SK-N-SH (cell line): ENCODE data around the gene KLF2. TPM values are rescaled to one million over a fixed set of nuclear protein-coding genes. Genes with fewer than 3 reads are reported as not detected.

Source experiments
- CTCF ChIA-PET: fragments of 300-600, 350-600 bp; formaldehyde crosslinking; extraction: SDS; loops from one replicate; lab custom pipeline; 2021; lab: Yijun Ruan, JAX
- POLR2A ChIA-PET: fragments of 350-600 bp; sonication (Branson Sonifier 250); formaldehyde crosslinking; extraction: SDS; loops from one replicate; lab custom pipeline; 2020; ENCODE audit warnings: antibody characterized with exemption, inconsistent platforms; lab: Yijun Ruan, JAX
- DNase-seq: peaks from one replicate; pipeline ENCODE4 v3.0.0; 2012
- H2AFZ ChIP-seq: fragments of 200-600 bp; sonication (generic); 2 replicates; pipeline ENCODE4 v1.8.1; 2016; ENCODE audit warnings: antibody characterized with exemption, mild to moderate bottlenecking, low read depth
- H3F3A ChIP-seq: fragments of 200-600 bp; sonication (generic); replicated peaks from 2 replicates; pipeline ENCODE3; 2016; ENCODE audit warnings: antibody characterized with exemption, mild to moderate bottlenecking; ENCODE audit not compliant: insufficient read depth
- H3K27ac ChIP-seq, 2 experiments: fragments of 200-500 bp in 1 of 2; fragments of 200-600 bp in 1 of 2; sonication (Bioruptor generic) in 1 of 2; sonication (generic), shearing (Covaris generic) in 1 of 2; 2 replicates each; pipeline versions ENCODE4 v1.5.1 to v1.6.1; 2014 to 2016; ENCODE audit warnings: low read depth in 2 of 2, inconsistent platforms in 1 of 2, low read length in 1 of 2, mild to moderate bottlenecking in 1 of 2, mixed read lengths in 1 of 2
- H3K27me3 ChIP-seq: fragments of 200-600 bp; sonication (generic), shearing (Covaris generic); 2 replicates; pipeline ENCODE4 v1.6.1; 2016; ENCODE audit warnings: mixed run types; ENCODE audit not compliant: insufficient read depth
- H3K36me3 ChIP-seq, 2 experiments: fragments of 200-500 bp in 1 of 2; fragments of 200-600 bp in 1 of 2; sonication (Bioruptor generic) in 1 of 2; sonication (generic) in 1 of 2; replicated peaks in 1 of 2; 2 replicates each; pipeline versions ENCODE3 to v1.5.1; 2014 to 2016; ENCODE audit warnings: low read length in 1 of 2, mild to moderate bottlenecking in 1 of 2; ENCODE audit not compliant: insufficient read depth in 2 of 2, control insufficient read depth in 1 of 2
- H3K4me1 ChIP-seq, 2 experiments: fragments of 200-500 bp in 1 of 2; fragments of 200-600 bp in 1 of 2; sonication (Bioruptor generic) in 1 of 2; sonication (generic), shearing (Covaris generic) in 1 of 2; 2 replicates each; pipeline versions ENCODE4 v1.5.1 to v1.6.1; 2014 to 2016; ENCODE audit warnings: low read depth in 1 of 2, low read length in 1 of 2, mixed run types in 1 of 2; ENCODE audit not compliant: insufficient read depth in 2 of 2, control insufficient read depth in 1 of 2
- H3K4me2 ChIP-seq: fragments of 200-600 bp; sonication (generic), shearing (Covaris generic); 2 replicates; pipeline ENCODE4 v1.6.1; 2017; ENCODE audit warnings: mixed run types
- H3K4me3 ChIP-seq, 2 experiments: fragments of 200-500 bp in 1 of 2; fragments of 200-600 bp in 1 of 2; sonication (Bioruptor generic) in 1 of 2; sonication (generic), shearing (Covaris generic) in 1 of 2; 2 replicates each; pipeline versions ENCODE4 v1.5.1 to v1.8.1; 2014 to 2016; ENCODE audit warnings: low read depth in 2 of 2, inconsistent platforms in 1 of 2, low read length in 1 of 2, mild to moderate bottlenecking in 1 of 2, mixed read lengths in 1 of 2, moderate library complexity in 1 of 2
- H3K79me2 ChIP-seq: fragments of 200-600 bp; sonication (generic); 2 replicates; pipeline ENCODE4 v1.8.1; 2017; ENCODE audit warnings: mild to moderate bottlenecking; ENCODE audit not compliant: insufficient read depth
- H3K9ac ChIP-seq: fragments of 200-600 bp; sonication (generic); 2 replicates; pipeline ENCODE4 v1.6.1; 2017; ENCODE audit warnings: mixed run types
- H3K9me2 ChIP-seq: fragments of 200-600 bp; sonication (generic); 2 replicates; pipeline ENCODE4 v1.6.1; 2017; ENCODE audit warnings: mixed run types
- H3K9me3 ChIP-seq: fragments of 200-600 bp; sonication (generic); 2 replicates; pipeline ENCODE4 v1.6.1; 2017; ENCODE audit warnings: mixed run types, mild to moderate bottlenecking, moderate library complexity
- H4K20me1 ChIP-seq: fragments of 200-600 bp; sonication (generic); 2 replicates; pipeline ENCODE4 v1.6.1; 2017; ENCODE audit warnings: mild to moderate bottlenecking, mixed run types; ENCODE audit not compliant: insufficient read depth
- ELF1 ChIP-seq: IDR thresholded peaks from 2 replicates; pipeline ENCODE4 v1.4.0; 2012
- EZH2phosphoT487 ChIP-seq: fragments of 200-600 bp; sonication (generic); IDR thresholded peaks from 2 replicates; pipeline ENCODE4 v1.6.1; 2017; ENCODE audit warnings: low read depth, mixed run types, mild to moderate bottlenecking, antibody characterized with exemption, moderate library complexity, borderline replicate concordance
- FOSL2 ChIP-seq: IDR thresholded peaks from 2 replicates; pipeline ENCODE4 v1.4.0; 2012; ENCODE audit warnings: low read depth, mild to moderate bottlenecking, moderate library complexity, borderline replicate concordance
- FOXJ3 ChIP-seq: sonication (generic); formaldehyde crosslinking; IDR thresholded peaks from 2 replicates; pipeline ENCODE4 v1.5.1; 2020; ENCODE audit warnings: mild to moderate bottlenecking, missing genetic modification reagents
- NRF1 ChIP-seq: IDR thresholded peaks from 2 replicates; pipeline ENCODE4 v1.6.1; 2012; ENCODE audit warnings: low read depth, mild to moderate bottlenecking, low read length
- RAD21 ChIP-seq: IDR thresholded peaks from 2 replicates; pipeline ENCODE4 v1.6.1; 2012; ENCODE audit warnings: mild to moderate bottlenecking, low read length
- RFX5 ChIP-seq: IDR thresholded peaks from 2 replicates; pipeline ENCODE4 v1.6.1; 2012; ENCODE audit warnings: mild to moderate bottlenecking, improper control_type of control experiment, low read length
- RXRA ChIP-seq: IDR thresholded peaks from 2 replicates; pipeline ENCODE4 v1.4.0; 2012; ENCODE audit warnings: low read depth, mild to moderate bottlenecking, borderline replicate concordance
- TCF12 ChIP-seq: IDR thresholded peaks from 2 replicates; pipeline ENCODE4 v1.4.0; 2012
- WGBS: methylation state at CpG from one replicate; pipeline ENCODE4 v1.1.6; 2017; ENCODE audit warnings: low lambda C conversion rate; 5-methylcytosine and 5-hydroxymethylcytosine counted together
- polyA plus RNA-seq, 3 experiments: library from polyadenylated mRNA; depleted of rRNA; stranded (reverse); fragments of >200 nt; gene quantifications; 2 replicates each; pipeline ENCODE4 v1.2.3, GENCODE V29; 2012
- TF ChIP-seq, protein P1 (sequence below): IDR thresholded peaks from 2 replicates; pipeline ENCODE4; 2012
- TF ChIP-seq, protein P2 (sequence below): IDR thresholded peaks from 2 replicates; pipeline ENCODE4 v1.4.0; 2012; ENCODE audit warnings: low read depth, borderline replicate concordance

The KLF2 gene
- polyA plus RNA-seq, 1 of the 3 experiments (the other 2 are of a cell fraction): 6.9 TPM

DNA sequence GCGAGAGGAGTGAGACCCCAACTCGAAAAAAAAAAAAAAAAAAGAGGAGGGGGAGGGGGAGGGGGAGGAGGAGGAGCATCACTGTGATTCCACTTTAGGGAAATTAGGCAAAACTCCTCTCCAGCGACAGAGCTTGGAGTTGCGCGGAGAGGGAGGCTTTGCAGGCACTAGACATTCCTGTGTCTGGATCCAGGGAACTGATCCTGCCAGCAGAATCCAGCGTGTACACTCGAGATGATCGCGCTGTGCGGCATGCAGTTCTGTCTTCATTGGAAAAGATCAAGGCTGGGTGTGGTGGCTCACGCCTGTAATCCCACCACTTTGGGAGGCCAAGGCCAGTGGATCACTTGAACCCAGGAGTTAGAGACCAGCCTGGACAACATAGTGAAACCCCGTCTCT lies 29.6 kb upstream of the KLF2 start:
- POLR2A ChIA-PET: no interaction called here

DNA sequence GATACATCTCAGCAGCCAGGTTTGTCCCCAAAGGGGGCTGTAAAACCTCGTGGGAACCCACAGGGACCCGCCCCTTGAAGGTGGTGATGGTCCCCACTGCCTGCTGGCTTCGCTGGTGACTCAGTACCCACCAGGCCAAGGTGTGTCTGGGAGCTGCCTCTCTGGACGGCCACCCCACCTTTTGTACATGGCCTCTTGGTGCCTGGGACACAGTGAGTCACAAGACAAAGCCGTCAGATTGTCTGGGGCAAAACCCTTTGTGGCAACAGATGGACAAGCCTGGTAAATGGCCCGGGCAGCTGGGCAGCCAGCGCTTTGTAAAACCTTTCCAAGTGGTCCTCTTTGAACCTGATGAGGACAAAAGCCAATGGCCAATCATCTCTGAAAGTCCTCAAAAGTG lies 27.9 kb upstream of the KLF2 start:
- H3F3A ChIP-seq: peaks cover 10% of the 10 kb centered on the region
- no peak overlapping the region for H2AFZ ChIP-seq
- 0 out of 2 replicates have a peak, but pooled peaks have one; percentile 8 for TF ChIP-seq FOSL2
- TF ChIP-seq RXRA: no peak
- H3K4me2 ChIP-seq: no peak overlapping the region
- CTCF ChIA-PET: no interaction called here
- POLR2A ChIA-PET: interaction anchor here (0.6 kb wide), 1 partner anchor 22 kb away, joined by 3 read pairs; no protein-coding TSS in a partner anchor
- no peaks in the 10 kb centered on the region for H3K79me2 ChIP-seq
- no peaks in the 10 kb centered on the region for H3K36me3 ChIP-seq
- peaks cover 28% of the 10 kb centered on the region; the same call in 1 of the 2 replicates for H3K27me3 ChIP-seq
- H3K4me1 ChIP-seq: no peaks in the 10 kb centered on the region
- no peak for DNase-seq
- no peaks in the 10 kb centered on the region for H3K9me3 ChIP-seq
- H4K20me1 ChIP-seq: no peaks in the 10 kb centered on the region
- H3K9me2 ChIP-seq: no peaks in the 10 kb centered on the region
- no peak overlapping the region for H3K4me3 ChIP-seq
- H3K27ac ChIP-seq: no peak overlapping the region
- WGBS: 10% methylated on average over 4 of the region's 7 CpGs
- H3K9ac ChIP-seq: no peak overlapping the region

More for the DNA sequence above, 29.6 kb upstream of the KLF2 start:
- no peaks in the 10 kb centered on the region for H3K9me2 ChIP-seq
- no peaks in the 10 kb centered on the region for H3K36me3 ChIP-seq
- no peaks in the 10 kb centered on the region for H3K4me1 ChIP-seq
- TF ChIP-seq, protein P1, sequence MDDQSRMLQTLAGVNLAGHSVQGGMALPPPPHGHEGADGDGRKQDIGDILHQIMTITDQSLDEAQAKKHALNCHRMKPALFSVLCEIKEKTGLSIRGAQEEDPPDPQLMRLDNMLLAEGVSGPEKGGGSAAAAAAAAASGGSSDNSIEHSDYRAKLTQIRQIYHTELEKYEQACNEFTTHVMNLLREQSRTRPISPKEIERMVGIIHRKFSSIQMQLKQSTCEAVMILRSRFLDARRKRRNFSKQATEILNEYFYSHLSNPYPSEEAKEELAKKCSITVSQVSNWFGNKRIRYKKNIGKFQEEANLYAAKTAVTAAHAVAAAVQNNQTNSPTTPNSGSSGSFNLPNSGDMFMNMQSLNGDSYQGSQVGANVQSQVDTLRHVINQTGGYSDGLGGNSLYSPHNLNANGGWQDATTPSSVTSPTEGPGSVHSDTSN: no peak
- TF ChIP-seq RXRA (no peak), RAD21 (no peak), EZH2phosphoT487 (no peak), TCF12 (no peak), FOXJ3 (CRISPR knock-in tag) (no peak), ELF1 (no peak), RFX5 (no peak), NRF1 (no peak)
- TF ChIP-seq, protein P2, sequence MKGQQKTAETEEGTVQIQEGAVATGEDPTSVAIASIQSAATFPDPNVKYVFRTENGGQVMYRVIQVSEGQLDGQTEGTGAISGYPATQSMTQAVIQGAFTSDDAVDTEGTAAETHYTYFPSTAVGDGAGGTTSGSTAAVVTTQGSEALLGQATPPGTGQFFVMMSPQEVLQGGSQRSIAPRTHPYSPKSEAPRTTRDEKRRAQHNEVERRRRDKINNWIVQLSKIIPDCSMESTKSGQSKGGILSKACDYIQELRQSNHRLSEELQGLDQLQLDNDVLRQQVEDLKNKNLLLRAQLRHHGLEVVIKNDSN: no peak
- peaks cover 23% of the 10 kb centered on the region; the same call in 1 of the 2 replicates for H3K27me3 ChIP-seq
- H3K79me2 ChIP-seq: no peaks in the 10 kb centered on the region
- no peak overlapping the region for H3K4me3 ChIP-seq
- H2AFZ ChIP-seq: no peak overlapping the region
- 33% methylated on average over 7 of the region's 12 CpGs for WGBS
- no peaks in the 10 kb centered on the region for H3K9me3 ChIP-seq
- H3K9ac ChIP-seq: no peak overlapping the region
- no peak overlapping the region for H3K4me2 ChIP-seq
- peaks cover 6% of the 10 kb centered on the region for H3F3A ChIP-seq
- CTCF ChIA-PET: no interaction called here
- H3K27ac ChIP-seq: no peak overlapping the region
- H4K20me1 ChIP-seq: no peaks in the 10 kb centered on the region
- no peak for DNase-seq
